ENCODE data around the gene TCF4.

Gene TCF4

GRCh38 chr18:55588111-55588869, at the start of gene TCF4:
TCF4 (minus strand) TSS chr18:55588192; CDS start chr18:55587116, 1,076 bp downstream.
- DNase-seq (ENCODE audit: low spot score): no peak

GRCh38 chr18:55637204-55637603, 49.2 kb upstream of the TCF4 start:
- DNase-seq (ENCODE audit: low spot score): no peak

DNA sequence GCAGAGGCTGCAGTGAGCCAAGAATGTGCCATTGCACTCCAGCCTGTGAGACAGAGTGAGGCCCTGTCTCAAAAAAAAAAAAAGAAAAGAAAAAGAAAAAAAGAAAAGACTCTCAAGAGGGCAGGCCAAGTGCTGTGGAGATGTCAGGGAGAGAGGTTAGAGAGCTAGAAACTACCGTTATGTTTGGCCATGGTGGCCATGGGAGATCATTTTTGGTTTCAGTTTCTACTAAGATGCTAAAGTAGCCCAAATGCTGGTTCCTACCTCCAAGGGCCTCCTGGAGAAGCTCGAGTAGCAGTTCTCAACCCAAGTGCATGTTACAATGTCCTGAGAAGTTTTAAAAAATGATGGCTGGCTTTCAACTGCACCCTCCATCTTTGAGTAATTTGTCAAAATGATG, 47.4 kb upstream of the TCF4 start:
- DNase-seq (ENCODE audit: low spot score): no peak

DNA sequence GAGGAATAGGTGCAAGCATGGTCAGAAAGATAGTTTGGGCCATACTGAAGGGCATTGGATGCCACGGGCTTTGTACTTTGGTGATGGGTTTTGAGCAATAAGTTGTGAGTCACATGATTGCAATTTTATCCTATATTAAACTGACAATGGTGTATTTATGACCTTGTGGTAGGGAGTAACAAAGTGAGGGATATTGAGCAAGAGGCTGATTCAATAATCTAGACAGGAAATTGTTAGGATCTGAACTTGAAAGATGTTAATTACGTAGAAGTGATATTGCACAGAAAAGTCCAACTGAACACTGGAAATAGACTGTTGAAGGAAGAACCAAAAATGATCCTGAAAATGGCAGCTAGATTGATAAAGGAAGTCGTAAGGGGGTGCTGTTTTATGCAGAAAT, 46.6 kb upstream of the TCF4 start:
- DNase-seq (ENCODE audit: low spot score): no peak

GRCh38 chr18:55633032-55633431, 45.0 kb upstream of the TCF4 start:
- DNase-seq (ENCODE audit: low spot score): no peak

DNA sequence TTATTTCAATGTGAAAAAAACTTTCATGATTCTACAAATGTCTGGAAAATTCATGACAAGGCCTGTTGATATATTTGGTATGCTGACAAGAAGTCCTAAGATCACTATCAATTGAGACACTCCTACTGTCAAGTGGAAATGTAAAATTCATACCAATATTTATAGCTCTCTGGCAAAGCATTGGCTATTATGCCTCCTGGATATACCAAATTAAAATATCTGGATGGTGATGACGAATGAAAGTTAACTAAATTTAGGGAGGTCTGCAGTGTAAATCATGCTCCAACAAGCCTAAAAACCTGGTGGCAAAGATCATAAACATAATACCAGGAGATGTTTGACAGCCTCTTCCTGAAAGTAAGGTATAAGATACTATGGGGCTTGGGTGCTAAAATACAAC, 41.1 kb upstream of the TCF4 start:
- no peak for DNase-seq (ENCODE audit: low spot score)

GRCh38 chr18:55627007-55627406, 39.0 kb upstream of the TCF4 start:
- no peak for DNase-seq (ENCODE audit: low spot score)

DNA sequence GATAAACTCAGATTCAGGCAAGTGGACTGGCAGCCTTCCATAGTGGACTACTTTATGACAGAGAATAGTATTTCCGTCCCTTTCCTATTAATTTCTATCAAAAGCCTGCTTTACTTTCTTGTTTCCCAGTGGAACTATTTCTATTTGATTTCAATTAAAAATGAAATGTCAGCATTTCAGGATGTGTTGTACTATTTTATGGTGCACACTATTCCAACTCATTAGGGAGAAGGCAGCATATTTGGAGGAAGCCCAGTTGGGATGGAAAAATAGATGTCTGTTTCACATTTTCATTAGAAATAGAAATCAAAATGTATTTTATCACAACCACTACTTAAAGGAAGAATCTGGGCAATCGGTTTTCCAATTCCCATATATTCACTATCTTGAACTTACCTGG, 37.9 kb upstream of the TCF4 start:
- no peak for DNase-seq (ENCODE audit: low spot score)

- DNase-seq (ENCODE audit: low spot score): no peak
Measured at GRCh38 chr18:55623626-55624025, 35.6 kb upstream of the TCF4 start.

- no peak for DNase-seq (ENCODE audit: low spot score)
Measured at GRCh38 chr18:55610506-55610905, 22.5 kb upstream of the TCF4 start.

DNA sequence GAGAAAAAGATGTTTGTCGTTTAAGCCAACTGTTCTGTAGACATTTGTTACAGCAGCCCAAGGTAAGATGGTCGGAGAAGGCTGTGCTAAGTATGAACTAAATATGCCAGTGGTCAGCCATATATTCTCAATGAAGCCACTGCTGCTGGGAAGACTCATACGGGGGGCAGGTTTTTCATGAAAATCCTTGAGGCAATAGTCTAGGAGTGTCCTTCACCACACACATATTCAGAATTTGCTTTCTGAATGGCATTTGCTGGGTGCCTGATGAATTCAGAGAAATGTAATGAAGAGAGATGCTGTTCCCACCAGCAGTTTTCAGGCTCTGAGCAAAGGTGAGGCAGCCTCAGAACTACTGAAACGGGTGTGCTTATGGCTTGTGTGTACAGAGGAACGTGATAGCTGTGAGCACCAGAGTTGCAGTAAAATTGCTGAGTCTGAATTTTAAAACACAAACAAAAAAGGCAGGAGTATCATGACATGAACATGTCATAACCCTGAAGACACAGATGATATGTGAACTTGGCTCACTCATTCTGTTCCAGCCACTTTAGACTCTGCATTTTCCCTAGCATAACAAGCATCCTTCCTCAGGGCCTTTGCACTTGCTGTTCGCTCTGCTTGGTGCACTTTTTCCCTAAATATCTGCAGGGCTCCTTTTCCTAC, 21.3 kb upstream of the TCF4 start:
- no peak for DNase-seq (ENCODE audit: low spot score)

- DNase-seq (ENCODE audit: low spot score): no peak
Measured at GRCh38 chr18:55608497-55608896, 20.5 kb upstream of the TCF4 start.

DNA sequence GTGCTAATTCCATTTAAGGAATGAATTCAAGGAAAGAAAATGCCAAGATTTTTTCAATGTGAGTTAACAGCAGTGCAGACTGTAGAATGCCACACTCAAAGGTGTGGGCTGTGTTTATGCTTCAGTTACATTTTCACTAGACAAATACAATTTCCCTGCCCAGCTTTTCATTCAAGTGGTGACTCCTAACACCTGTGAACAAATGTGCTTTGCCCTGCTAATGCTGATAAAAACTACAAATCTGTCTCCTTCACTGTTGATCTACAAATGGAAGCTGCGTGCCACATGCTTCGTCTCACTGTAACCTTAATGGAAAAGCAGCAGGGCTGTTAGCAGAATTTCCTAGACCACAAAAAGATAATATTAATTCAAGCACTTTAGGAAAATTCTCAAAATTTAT, 19.8 kb upstream of the TCF4 start:
- no peak for DNase-seq (ENCODE audit: low spot score)

DNA sequence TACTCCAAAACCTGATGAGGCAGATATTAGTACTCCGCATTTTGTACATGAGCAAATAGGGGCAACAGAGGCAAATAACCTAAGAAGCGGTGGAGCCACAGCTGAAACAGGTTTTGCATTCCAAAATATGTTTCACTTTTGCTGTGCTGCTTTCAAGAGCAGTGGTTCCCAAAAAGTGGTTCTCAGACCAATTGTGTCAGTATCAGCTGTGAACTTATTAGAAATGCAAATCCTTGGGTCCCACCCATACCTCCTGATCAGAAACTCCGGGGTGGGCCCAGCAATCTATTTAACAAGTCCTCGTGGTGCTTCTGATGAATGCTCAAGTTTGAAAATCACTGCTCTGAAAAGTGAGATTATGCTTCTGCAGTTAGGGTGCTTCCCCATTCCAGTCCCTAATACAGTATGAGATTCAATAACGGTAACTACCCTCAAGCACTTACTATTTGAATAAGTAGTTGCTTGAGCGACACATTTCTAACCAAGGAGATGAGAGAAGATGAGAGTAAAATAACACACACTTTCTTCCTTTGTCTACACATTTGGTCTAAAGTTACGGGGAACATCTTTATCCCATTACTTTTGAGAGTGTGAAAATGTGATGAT, 17.8 kb upstream of the TCF4 start:
- no peak for DNase-seq (ENCODE audit: low spot score)

- no peak for DNase-seq (ENCODE audit: low spot score)
Measured at GRCh38 chr18:55603775-55604174, 15.8 kb upstream of the TCF4 start.

- no peak for DNase-seq (ENCODE audit: low spot score)
Measured at GRCh38 chr18:55593888-55594287, 5.9 kb upstream of the TCF4 start.

GRCh38 chr18:55592572-55592971, 4.6 kb upstream of the TCF4 start:
- DNase-seq (ENCODE audit: low spot score): no peak

DNA sequence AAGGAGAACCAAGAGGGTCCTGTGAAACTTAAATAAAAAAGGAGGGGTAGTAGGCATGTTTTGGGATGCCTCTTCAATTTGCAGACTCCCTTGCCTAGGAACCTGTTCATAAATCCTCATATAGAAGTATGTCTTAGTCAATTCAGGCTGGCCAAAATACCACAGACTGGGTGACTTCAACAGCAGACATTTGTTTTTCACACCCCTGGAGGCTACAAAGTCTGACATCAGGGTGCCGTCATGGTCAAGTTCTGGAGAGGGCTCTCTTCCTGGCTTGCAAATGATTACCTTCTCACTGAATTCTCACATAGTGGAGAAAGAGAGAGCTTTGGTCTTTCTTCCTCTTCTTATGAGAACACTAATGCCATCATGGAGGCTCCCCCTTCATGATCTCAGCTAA, 4.1 kb upstream of the TCF4 start:
- DNase-seq (ENCODE audit: low spot score): no peak

DNA sequence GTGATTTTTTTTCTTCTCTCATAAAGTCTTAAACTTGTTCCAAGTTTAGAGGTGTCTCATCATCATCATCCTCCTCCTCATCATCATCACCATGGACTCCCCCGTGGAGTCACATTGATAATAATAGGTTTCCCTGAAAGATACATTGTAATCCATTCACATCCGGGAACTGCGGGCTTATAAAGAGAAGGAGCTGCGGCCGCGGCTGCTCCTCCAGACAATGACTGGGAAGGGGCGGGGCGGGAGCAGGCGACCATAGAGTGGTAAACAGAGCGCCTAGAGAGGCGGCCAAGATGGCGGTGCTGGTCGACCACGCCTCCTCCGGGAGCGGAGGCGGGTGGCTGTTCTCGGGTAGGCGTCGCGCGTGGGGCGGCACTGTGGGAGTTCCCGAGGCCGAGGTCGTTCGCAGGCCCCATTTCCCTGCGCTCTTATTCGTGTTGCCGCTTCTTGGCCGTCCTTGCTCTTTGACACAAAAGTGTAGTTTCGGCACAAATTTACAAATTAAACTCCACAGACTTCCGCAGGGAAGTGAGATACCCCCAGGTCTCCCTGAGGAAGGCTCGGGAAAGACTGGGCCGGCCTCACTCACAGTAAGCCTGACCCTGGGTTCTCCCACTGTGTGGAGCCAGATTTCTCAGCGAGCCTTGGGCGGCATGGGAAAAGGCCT, 1.8 kb upstream of the TCF4 start:
- peak; percentile 73 for DNase-seq (ENCODE audit: low spot score)

DNA sequence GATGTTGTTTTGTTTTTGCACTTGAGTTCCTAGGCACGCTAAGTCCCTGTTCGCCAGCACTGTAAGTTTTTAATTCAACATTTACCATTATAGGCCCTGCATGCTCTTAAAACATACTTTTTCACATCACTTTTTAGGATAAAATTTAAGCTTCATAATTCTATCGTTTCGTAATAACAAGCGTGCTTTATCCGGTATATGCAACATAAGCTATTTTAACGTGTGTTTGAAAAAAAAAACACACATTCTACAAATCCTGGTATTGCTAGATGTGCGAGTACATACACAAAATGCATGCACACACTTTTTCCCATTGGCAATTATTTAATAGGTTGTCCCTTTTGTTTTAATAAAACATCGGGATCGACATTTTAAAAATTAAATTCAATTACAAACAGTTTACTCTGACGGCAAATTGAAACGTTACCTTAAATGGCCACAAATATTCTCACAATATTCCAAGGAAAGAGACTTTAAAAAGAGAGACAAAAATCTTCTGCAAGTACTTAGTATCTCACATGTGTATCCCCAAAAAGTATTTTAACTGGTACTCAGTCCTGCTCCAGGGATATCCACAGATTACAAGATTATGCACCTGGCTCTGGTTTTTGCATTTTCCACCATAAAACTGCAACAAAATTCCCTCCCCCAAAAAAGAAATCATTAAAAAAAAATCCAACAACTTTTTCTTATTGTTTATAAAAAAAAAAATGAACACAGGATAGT, 1.0 kb upstream of the TCF4 start:
- no peak for DNase-seq (ENCODE audit: low spot score)

DNA sequence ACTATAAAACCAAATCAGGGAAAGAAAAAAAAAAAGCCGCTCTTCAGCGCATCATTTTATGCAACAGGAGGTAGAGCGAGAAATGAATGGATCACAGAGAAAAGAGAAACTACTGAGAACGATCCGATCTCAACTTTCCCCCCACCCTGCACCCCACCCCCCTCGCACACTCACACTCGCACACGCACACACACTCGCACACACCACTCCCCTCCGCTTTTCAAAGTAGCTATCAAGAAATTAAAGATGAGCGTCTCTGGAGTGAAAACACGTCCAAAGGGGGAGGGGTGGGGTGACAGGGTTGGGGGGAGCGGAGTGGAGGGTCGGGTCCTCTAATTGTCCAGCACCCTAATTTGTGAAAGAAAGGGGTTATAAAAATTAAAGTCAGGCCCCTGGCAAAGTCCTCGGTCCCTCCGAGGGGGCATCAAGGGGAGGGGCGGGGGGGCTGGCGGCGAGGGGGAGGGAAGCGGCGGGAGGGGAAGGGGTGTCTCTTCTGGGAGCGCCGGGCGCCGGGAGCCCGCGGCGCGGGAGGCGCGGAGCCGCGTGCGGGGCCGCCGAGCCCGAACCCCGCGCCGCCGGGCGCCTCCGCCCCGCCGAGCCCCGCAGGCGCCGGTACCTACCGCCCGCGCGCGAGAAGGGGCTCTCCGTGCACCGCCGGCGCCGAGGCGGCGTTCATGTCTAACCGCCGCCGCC, 428 bp downstream of the TCF4 start:
- DNase-seq (ENCODE audit: low spot score): no peak
